ENCODE data around the gene CLCN7.

DNA sequence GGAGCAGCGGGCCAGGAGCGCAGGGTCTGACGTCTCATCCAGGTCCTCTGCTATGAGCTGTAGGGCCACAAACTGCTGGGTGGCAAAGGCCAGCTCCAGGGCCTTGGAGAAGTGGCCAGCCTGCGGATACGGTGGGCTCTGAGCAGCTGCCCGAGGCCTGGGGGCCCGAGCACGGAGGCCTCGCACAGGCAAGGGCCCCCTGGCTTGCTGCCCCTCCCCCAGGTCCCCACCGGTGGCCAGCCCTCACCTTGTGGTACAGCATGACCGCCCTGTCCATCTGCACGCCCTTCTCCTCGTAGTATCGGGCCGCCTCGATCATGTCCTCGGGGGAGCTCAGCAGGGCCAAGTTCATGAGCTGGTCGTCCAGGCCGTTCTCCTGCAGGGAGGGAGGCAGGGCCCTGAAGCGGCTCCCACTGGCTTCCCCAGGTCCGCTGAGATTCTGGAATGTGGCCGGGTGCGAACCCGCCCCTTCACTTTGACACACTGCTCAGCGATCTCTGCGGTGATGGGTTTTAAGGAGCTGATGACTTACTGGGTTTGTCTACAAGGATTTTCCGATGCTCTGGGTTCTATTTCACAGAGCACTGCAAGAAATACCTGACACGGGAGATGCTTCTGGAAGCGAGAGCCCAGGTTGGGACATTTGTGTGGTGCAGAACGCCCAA, 48.9 kb upstream of the CLCN7 start:
- TF ChIP-seq TAF1 (IDR thresholded peaks at IDR 0.05; ENCODE audit: borderline replicate concordance, low read depth, low read length) (no peak), POLR2AphosphoS5 (IDR thresholded peaks at IDR 0.05; ENCODE audit: low read depth, low read length) (no peak)
